Measurements from ENCODE around the gene ALDH3A2.

ALDH3A2 gene

DNA sequence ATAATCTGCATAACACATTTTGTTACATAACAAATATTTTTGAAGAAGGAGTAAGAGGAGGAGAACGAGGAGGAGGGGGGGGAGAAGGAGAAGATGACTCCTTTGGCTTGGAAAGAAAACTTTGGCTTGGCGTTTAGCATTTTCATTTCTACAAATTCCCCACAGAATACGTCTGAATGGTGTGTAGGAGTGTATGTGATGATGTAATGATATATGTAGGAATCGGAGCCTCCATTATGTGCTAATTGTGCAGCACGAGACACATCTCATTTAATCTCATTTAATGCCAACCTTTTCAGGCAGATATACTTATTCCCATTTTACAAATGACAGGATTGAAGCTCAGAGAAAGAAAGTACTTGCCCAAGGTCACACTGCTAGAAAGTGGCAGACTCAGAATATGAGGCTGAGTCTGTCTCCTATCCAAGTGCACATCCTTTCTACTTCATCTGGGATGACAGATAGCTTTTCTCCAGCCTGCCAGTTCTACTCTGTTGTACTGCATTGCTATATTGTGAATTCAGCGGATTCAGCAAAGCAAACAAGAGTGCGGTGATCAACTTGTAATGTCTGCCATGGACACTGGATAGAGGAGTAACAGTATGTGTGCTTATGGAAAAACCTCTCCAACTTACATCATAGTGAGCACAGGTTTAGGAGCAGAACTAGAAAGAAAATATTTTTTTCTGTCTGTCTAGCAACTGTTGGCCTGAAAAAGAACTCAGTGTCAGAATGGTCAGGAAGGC is 78.3 kb downstream of the ALDH3A2 start:
- Mint-ChIP-seq H3K9me3 (no peaks in the 10 kb centered on the region), H3K36me3 (no peaks in the 10 kb centered on the region), H3K27ac (peak overlapping the region; percentile 60), H3K27me3 (no peaks in the 10 kb centered on the region), H3K4me1 (peaks cover 25% of the 10 kb centered on the region), H3K4me3 (no peak overlapping the region)
